ENCODE data around the gene HAT1.

DNA sequence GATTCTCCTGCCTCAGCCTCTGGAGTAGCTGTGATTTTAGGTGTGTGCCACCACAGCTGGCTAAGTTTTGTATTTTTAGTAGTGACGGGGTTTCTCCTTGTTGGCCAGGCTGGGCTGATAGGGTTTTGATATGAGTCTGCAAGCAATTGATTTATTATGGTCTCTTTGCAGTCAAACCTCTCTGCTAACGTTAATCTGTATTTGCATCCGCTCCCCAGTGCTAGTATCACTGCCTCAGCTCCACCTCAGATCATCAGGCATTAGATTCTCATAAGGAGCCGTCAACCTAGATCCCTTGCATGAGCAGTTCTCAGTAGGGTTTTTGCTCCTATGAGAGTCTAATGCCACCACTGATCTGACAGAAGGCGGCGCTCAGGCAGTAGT is 19.0 kb downstream of the HAT1 start:
- TF ChIP-seq EP300 (IDR thresholded peaks at IDR 0.05), result no peak
- TF ChIP-seq CTCF (IDR thresholded peaks at IDR 0.05), result no peak

Measured in ovary (tissue), 3 donors.